Activated CD4-positive, alpha-beta T cell treated with anti-CD3 and anti-CD28 coated beads for 36 hours (primary cell): ENCODE results near the gene DSCAML1. TPM values are rescaled to one million over a fixed set of nuclear protein-coding genes. Genes with fewer than 3 reads are reported as not detected.
A peak's percentile ranks its signal among the peaks of the same experiment; 100 is the strongest.
"Not testable (repeated sequence)": the region's sequence is repeated elsewhere in the genome, so short reads cannot be mapped to it uniquely, and the experiment has no call there.

Source experiments
- ATAC-seq: fragments of 200-7000 bp; cut with Tn5 transposase; one replicate; pipeline ENCODE4 v1.10.0; 2021; ENCODE audit warnings: mild to moderate bottlenecking, moderate library complexity
- CTCF ChIA-PET: fragments of 350-600 bp; sonication (Branson Sonifier 250); formaldehyde crosslinking; loops from one replicate; lab custom pipeline; 2021; ENCODE audit warnings: antibody characterized with exemption; lab: Charles Lee
- POLR2A ChIA-PET: fragments of 350-600 bp; sonication (Branson Sonifier 250); formaldehyde crosslinking; loops from one replicate; lab custom pipeline; 2021; ENCODE audit warnings: antibody characterized with exemption, inconsistent platforms; lab: Charles Lee
- DNase-seq: peaks from one replicate; pipeline ENCODE4 v3.0.0-alpha.2; 2020
- H3K27ac Mint-ChIP-seq: one replicate; pipeline ENCODE4 v1.8.0; 2021; ENCODE audit warnings: mixed read lengths
- H3K27me3 Mint-ChIP-seq: one replicate; pipeline ENCODE4 v1.8.0; 2021; ENCODE audit warnings: mixed read lengths
- H3K36me3 Mint-ChIP-seq: one replicate; pipeline ENCODE4 v1.8.0; 2021; ENCODE audit warnings: low read depth, mixed read lengths
- H3K4me1 Mint-ChIP-seq: one replicate; pipeline ENCODE4 v1.8.0; 2021; ENCODE audit warnings: mixed read lengths
- H3K4me3 Mint-ChIP-seq: one replicate; pipeline ENCODE4 v1.8.0; 2021; ENCODE audit warnings: mild to moderate bottlenecking, moderate library complexity, mixed read lengths
- H3K9me3 Mint-ChIP-seq: one replicate; pipeline ENCODE4 v1.8.0; 2021; ENCODE audit warnings: low read depth, mixed read lengths
- intact Hi-C, 2 experiments: fragments of 100-400 bp; cut with DNase I in 1 of 2; cut with micrococcal nuclease in 1 of 2; formaldehyde crosslinking; loops; one replicate each; pipeline versions ENCODE4 v1.14.2 to v1.15.1; 2022 to 2024; cut with DNase I, micrococcal nuclease
- total RNA-seq, 2 experiments: library from RNA; stranded (reverse); gene quantifications; one replicate each; pipeline ENCODE4 v1.2.3, GENCODE V29; 2021

Gene DSCAML1
- total RNA-seq, 2 experiments from 2014 or later: 0.05 to 0.67 TPM

- H3K9me3 Mint-ChIP-seq: no peaks in the 10 kb centered on the region
- DNase-seq (no peak), ATAC-seq (no peak)
- CTCF ChIA-PET: interaction anchor here (0.5 to 6.2 kb wide), 31 partner anchors 7 to 526 kb away, joined by 3 to 120 read pairs (median 4); partner anchors contain the start of genes CD3D and FXYD2
- intact Hi-C loops: loop anchor here (1.0 to 10.0 kb wide), 12 partner anchors 10 to 970 kb away; partner anchors contain the start of genes PCSK7 (in 2 of the 2), RNF214 (in 2 of the 2), CD3E (in 1 of the 2) and CEP164 (in 1 of the 2)
- no peaks in the 10 kb centered on the region for H3K27me3 Mint-ChIP-seq
- no peaks in the 10 kb centered on the region for H3K36me3 Mint-ChIP-seq
- H3K4me3 Mint-ChIP-seq: peak overlapping the region; percentile 49
- peaks cover 55% of the 10 kb centered on the region for H3K4me1 Mint-ChIP-seq
- peak overlapping the region; percentile 99 for H3K27ac Mint-ChIP-seq
- POLR2A ChIA-PET: interaction anchor here (0.6 to 2.0 kb wide), 3 partner anchors 11 to 231 kb away, joined by 3 to 7 read pairs (median 5); no protein-coding TSS in a partner anchor
Observed at GRCh38 chr11:117816846-117817367, 19.9 kb upstream of the DSCAML1 start.

GRCh38 chr11:117816151-117816741, 19.2 kb upstream of the DSCAML1 start:
- peaks cover 52% of the 10 kb centered on the region for H3K4me1 Mint-ChIP-seq
- ChIA-PET CTCF (interaction anchor here (0.8 to 6.2 kb wide), 17 partner anchors 8 to 526 kb away, joined by 3 to 120 read pairs (median 12); partner anchors contain the start of genes CD3D and FXYD2), POLR2A (interaction anchor here (1.1 to 2.0 kb wide), 2 partner anchors 12 to 231 kb away, joined by 3 to 7 read pairs; no protein-coding TSS in a partner anchor)
- H3K27me3 Mint-ChIP-seq: no peaks in the 10 kb centered on the region
- H3K4me3 Mint-ChIP-seq: peak overlapping the region; percentile 59
- ATAC-seq (no peak), DNase-seq (no peak)
- intact Hi-C loops: loop anchor here (1.0 to 10.0 kb wide), 9 partner anchors 131 to 971 kb away; partner anchors contain the start of genes PCSK7 (in 2 of the 2), RNF214 (in 2 of the 2), CD3E (in 1 of the 2) and CEP164 (in 1 of the 2)
- no peaks in the 10 kb centered on the region for H3K36me3 Mint-ChIP-seq
- no peaks in the 10 kb centered on the region for H3K9me3 Mint-ChIP-seq
- peak overlapping the region; percentile 99 for H3K27ac Mint-ChIP-seq

- Mint-ChIP-seq H3K36me3 (no peaks in the 10 kb centered on the region), H3K27me3 (peaks cover 3% of the 10 kb centered on the region), H3K27ac (peak overlapping the region; percentile 99), H3K9me3 (no peaks in the 10 kb centered on the region), H3K4me1 (peaks cover 52% of the 10 kb centered on the region), H3K4me3 (peak overlapping the region; percentile 59)
- intact Hi-C loops: loop anchor here (1.0 to 10.0 kb wide), 8 partner anchors 172 to 972 kb away; partner anchors contain the start of genes CD3E (in 1 of the 2), KMT2A (in 1 of the 2), PCSK7 (in 1 of the 2) and RNF214 (in 1 of the 2)
- ATAC-seq: peak; percentile 78
- peak; percentile 85 for DNase-seq
- ChIA-PET CTCF (interaction anchor here (0.6 to 6.2 kb wide), 13 partner anchors 9 to 480 kb away, joined by 3 to 120 read pairs (median 10); partner anchors contain the start of gene FXYD2), POLR2A (interaction anchor here (0.7 to 1.2 kb wide), 4 partner anchors 15 to 188 kb away, joined by 3 to 5 read pairs (median 4); partner anchors contain the start of gene IL10RA)
Observed at GRCh38 chr11:117815262-117815803, 18.3 kb upstream of the DSCAML1 start.

- Mint-ChIP-seq H3K36me3 (no peaks in the 10 kb centered on the region), H3K4me1 (peaks cover 54% of the 10 kb centered on the region), H3K27ac (peak overlapping the region; percentile 99), H3K9me3 (no peaks in the 10 kb centered on the region), H3K27me3 (peaks cover 3% of the 10 kb centered on the region), H3K4me3 (peak overlapping the region; percentile 59)
- CTCF ChIA-PET: interaction anchor here (0.6 to 6.2 kb wide), 14 partner anchors 8 to 481 kb away, joined by 3 to 120 read pairs (median 8); partner anchors contain the start of gene FXYD2
- intact Hi-C loops: loop anchor here (1.0 to 10.0 kb wide), 8 partner anchors 172 to 972 kb away; partner anchors contain the start of genes CD3E (in 1 of the 2), KMT2A (in 1 of the 2), PCSK7 (in 1 of the 2) and RNF214 (in 1 of the 2)
- DNase-seq (peak; percentile 89), ATAC-seq (peak; percentile 28)
- POLR2A ChIA-PET: interaction anchor here (0.7 to 1.2 kb wide), 4 partner anchors 14 to 188 kb away, joined by 3 to 5 read pairs (median 4); partner anchors contain the start of gene IL10RA
Observed at GRCh38 chr11:117814766-117815261, 17.8 kb upstream of the DSCAML1 start.

- Mint-ChIP-seq H3K27me3 (peaks cover 3% of the 10 kb centered on the region), H3K9me3 (no peaks in the 10 kb centered on the region), H3K36me3 (no peaks in the 10 kb centered on the region), H3K4me3 (peak overlapping the region; percentile 59), H3K27ac (peak overlapping the region; percentile 99), H3K4me1 (peaks cover 59% of the 10 kb centered on the region)
- CTCF ChIA-PET: interaction anchor here (0.6 to 6.2 kb wide), 12 partner anchors 8 to 481 kb away, joined by 3 to 120 read pairs (median 8); partner anchors contain the start of gene FXYD2
- DNase-seq (peak; percentile 32), ATAC-seq (no peak)
- intact Hi-C loops: loop anchor here (2.0 to 10.0 kb wide), 3 partner anchors 237 to 579 kb away; partner anchors contain the start of genes CD3E (in 1 of the 2), PCSK7 (in 1 of the 2) and RNF214 (in 1 of the 2)
- POLR2A ChIA-PET: interaction anchor here (0.8 kb wide), 1 partner anchor 187 kb away, joined by 4 read pairs; no protein-coding TSS in a partner anchor
Observed at GRCh38 chr11:117814204-117814765, 17.3 kb upstream of the DSCAML1 start.

- ATAC-seq, POLR2A ChIA-PET: not testable (repeated sequence)
- H3K4me3 Mint-ChIP-seq: peak overlapping the region; percentile 2
Observed at GRCh38 chr11:117810056-117810451, 13.0 kb upstream of the DSCAML1 start.

GRCh38 chr11:117809236-117810055, 12.4 kb upstream of the DSCAML1 start:
- Mint-ChIP-seq H3K4me1 (peaks cover 21% of the 10 kb centered on the region), H3K4me3 (peak overlapping the region; percentile 2), H3K27ac (peak overlapping the region; percentile 8), H3K9me3 (no peaks in the 10 kb centered on the region), H3K27me3 (peaks cover 3% of the 10 kb centered on the region), H3K36me3 (no peaks in the 10 kb centered on the region)
- POLR2A ChIA-PET: no interaction called here
- peak; percentile 94 for ATAC-seq
- intact Hi-C loops: loop anchor here (1.0 to 10.0 kb wide), 4 partner anchors 382 to 575 kb away; partner anchors contain the start of genes CD3E (in 1 of the 2), PCSK7 (in 1 of the 2) and RNF214 (in 1 of the 2)
- DNase-seq: peak; percentile 81
- CTCF ChIA-PET: interaction anchor here (0.5 to 6.0 kb wide), 16 partner anchors 8 to 384 kb away, joined by 3 to 120 read pairs (median 8); partner anchors contain the start of genes FXYD2 and IL10RA

More at GRCh38 chr11:117810056-117810451, 13.0 kb upstream of the DSCAML1 start:
- H3K9me3 Mint-ChIP-seq, DNase-seq, H3K36me3 Mint-ChIP-seq, H3K27me3 Mint-ChIP-seq: not testable (repeated sequence)
- peak overlapping the region; percentile 8 for H3K27ac Mint-ChIP-seq
- intact Hi-C loops: loop anchor here (10.0 kb wide), 2 partner anchors 495 to 575 kb away; partner anchors contain the start of genes CD3E (in 1 of the 2), PCSK7 (in 1 of the 2) and RNF214 (in 1 of the 2)
- H3K4me1 Mint-ChIP-seq: peaks cover 27% of the 10 kb centered on the region
- CTCF ChIA-PET: interaction anchor here (1.4 to 5.6 kb wide), 5 partner anchors 16 to 384 kb away, joined by 4 to 72 read pairs (median 11); partner anchors contain the start of genes FXYD2 and IL10RA

- H3K27me3 Mint-ChIP-seq: peaks cover 3% of the 10 kb centered on the region
- H3K4me1 Mint-ChIP-seq: peaks cover 15% of the 10 kb centered on the region
- no peaks in the 10 kb centered on the region for H3K36me3 Mint-ChIP-seq
- no peaks in the 10 kb centered on the region for H3K9me3 Mint-ChIP-seq
- ATAC-seq (no peak), DNase-seq (no peak)
- intact Hi-C loops: loop anchor here (1.0 to 5.0 kb wide), 2 partner anchors 381 to 382 kb away; no protein-coding TSS in a partner anchor
- H3K4me3 Mint-ChIP-seq: no peak overlapping the region
- no peak overlapping the region for H3K27ac Mint-ChIP-seq
- CTCF ChIA-PET: interaction anchor here (0.7 to 6.0 kb wide), 19 partner anchors 8 to 383 kb away, joined by 3 to 120 read pairs (median 9); partner anchors contain the start of genes FXYD2 and IL10RA
- POLR2A ChIA-PET: no interaction called here
Observed at GRCh38 chr11:117808784-117809183, 11.8 kb upstream of the DSCAML1 start.
